DMS114 treated with DMSO at 0.1 percent for 48 hours (cell line): Measurements from ENCODE around the gene ABHD12.

ENCODE experiments used
- DNase-seq: peaks from one replicate; lab custom pipeline; 2025; ENCODE audit not compliant: unreplicated experiment; lab: John Stamatoyannopoulos, UW

Gene ABHD12

DNA sequence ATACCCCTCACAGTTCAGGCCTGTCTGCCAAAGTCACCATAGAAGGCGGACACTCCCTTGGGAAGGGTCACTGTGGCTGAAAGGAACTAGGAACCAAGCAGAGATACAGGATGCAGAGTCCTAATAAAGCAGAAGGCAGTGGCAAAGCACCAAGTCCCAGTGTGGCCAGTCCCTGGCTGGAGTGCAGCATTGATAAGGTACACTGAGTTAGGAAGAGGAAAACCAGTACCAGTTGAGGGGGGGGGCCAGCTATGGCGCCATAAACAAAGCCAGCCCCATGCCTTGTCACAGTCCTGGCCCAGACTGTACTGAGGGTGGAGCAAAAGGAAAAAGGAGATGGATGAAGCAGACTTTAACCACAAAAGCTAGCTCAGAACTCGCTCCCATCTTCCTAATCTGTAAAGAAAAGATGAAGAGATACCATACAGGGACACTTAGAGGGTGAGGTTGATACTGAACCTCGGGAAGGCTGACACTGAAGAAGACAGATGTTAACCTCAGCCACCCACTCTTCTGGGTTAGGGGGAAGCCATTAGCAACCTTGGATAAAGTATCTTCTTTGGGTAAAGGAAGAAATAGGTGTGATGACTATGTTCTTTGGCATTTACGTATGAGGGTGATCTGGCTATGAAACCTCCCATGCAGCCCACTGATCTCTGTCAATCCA, 7.8 kb downstream of the ABHD12 start:
- DNase-seq: no peak

DNA sequence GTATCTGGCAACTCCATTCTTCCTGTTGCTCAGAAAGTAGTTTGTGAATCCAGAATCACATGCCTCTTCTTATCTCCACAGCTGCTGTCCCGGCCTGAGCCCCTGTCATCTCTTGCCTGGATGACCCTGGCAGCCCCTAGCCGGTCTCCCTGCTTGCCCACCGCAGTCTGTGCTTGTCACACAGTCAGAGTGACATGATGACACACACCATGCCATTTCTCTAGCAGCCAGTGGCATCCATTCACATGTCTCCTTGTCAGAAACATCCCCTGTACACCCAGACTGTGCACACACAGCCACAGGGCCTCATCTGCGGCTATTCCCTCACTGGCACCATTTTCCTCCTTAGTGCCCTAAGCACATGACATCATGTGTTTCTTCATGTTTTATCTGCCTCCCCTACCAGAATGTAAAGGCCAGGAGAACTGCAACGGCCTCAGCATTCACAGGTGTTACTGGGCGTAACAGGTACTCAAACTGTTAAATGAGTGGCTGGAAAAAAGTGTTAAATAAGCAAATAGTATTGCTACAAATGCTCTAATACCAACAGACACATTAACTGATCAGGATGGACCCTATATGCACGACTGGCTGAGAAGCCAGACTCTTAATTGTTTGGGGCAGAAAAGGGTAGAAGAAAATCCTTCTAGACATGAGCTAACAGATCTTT, 9.6 kb downstream of the ABHD12 start:
- no peak for DNase-seq

DNA sequence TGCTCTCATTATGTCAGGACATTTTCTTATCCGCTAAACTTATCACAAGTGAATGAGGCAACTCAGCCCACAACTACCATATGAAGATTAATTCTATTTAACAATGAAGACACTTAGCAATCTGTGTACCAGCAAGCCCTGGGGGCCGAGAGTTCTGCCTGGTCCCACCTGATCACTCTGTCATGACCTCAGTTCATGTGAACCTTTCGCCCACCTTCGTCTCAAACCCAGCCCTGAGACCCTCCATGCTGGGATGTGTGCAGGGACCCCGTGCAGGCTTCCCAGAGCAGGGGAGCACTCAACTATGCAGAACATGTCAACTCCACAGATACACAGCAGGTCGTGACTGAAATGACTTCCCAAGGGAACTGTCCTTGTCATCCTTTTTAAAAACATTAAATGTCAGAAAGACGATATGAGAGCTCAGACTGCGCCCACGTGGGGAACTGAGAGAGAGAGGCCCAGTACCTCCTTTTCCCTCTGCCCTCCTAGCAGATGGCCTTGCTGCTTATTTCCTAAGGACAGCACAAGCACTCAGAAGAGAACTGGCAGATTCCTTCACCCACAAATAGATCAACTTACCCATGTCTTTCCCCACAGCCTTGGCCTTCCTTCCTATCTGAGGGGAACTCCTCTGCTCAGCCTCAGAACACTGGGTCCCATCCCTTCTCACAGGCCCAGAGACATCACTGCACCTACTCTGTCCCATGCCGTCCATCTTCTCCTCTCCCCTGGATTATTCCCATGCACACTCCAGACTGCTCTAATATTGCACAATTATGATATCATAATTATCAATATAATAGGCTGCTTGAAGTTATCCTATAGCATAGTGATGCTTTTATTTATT, 11.5 kb downstream of the ABHD12 start:
- DNase-seq: no peak

DNA sequence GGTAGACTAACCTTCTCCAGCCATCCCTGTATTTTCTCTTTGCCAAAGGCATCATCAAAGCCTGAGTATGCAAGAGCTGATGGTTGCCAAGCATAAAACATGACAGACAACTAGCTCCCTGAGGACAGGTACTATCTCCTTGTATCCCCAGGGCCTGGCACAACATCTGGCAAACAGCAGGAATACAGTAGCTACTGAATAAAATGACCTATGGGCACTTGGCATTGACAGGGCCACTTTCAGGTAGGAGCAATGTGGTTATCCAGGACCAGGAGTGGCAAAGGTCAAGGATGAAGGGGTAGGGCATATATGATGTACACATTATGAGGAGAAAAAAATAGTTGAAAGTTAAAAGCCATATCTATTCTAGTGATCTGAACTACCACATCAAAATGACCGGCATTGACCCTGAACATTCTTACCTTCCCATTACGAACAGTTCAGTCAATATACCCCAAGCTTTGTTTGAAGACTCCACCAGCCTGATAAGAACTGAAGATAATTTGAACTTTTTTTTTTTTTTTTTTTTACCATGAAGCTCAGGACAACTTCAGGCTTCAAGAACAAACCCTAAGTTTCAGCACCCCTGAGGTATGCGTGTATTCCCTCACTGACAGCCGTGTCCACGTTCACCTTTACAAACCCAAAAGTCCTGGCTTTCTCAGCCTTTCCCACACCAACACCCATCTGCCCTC, 12.3 kb downstream of the ABHD12 start:
- no peak for DNase-seq

DNA sequence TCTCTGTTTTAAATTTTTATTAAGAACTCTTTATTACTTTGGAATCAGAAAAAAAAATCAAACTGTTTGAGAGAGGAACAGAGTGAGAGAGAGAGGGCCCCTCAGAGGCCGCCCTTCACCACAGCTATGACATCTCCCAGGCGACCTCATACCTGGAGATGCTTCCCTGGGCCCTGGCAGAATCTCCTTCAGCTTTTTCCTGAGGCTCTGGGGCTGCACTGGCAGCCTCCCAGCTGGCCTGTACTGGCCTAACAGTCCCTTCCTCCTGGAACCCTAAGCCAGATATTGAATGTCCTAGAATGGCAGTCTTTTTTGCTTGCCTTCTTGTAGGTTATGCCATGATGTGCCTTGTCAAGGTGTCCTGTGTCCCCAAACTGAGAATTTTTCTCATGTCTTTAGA, 13.7 kb downstream of the ABHD12 start:
- no peak for DNase-seq

DNA sequence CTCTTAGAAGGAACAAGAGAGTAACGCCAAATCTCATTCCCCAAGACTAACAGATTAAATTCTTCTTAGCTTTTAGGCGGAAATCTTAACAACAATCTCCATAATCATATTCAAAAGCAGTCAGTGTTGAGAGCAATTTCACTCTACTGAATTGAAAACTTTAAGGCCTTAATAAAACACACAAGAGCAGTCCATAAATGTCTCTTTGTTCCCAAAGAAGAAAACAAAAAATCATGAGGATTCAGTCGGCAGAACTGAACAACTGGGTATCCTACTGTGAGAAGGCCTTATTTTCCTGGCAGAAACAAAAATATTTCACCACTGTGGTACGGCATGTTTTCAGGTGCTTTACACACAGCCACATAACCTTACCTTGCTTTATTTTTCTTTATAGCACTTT, 14.4 kb downstream of the ABHD12 start:
- DNase-seq: no peak

DNA sequence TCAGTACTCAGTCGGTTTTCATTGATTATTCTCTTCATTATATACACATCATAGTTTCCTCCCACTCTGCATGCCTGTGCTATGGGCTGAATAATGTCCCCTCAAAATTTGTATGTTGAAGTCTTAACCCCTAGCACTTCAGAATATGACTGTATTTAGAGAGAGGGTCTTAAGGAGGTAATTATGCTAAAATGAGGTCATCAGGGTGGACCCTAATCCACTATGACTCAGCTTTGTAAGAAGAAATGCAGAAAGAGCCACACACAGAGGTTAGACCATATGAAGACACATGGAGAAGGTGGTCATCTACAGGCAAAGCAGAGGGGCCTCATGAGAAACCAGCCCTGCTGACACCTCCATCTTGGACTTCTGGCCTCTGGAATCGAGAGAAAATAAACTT, 15.8 kb downstream of the ABHD12 start:
- DNase-seq: no peak

DNA sequence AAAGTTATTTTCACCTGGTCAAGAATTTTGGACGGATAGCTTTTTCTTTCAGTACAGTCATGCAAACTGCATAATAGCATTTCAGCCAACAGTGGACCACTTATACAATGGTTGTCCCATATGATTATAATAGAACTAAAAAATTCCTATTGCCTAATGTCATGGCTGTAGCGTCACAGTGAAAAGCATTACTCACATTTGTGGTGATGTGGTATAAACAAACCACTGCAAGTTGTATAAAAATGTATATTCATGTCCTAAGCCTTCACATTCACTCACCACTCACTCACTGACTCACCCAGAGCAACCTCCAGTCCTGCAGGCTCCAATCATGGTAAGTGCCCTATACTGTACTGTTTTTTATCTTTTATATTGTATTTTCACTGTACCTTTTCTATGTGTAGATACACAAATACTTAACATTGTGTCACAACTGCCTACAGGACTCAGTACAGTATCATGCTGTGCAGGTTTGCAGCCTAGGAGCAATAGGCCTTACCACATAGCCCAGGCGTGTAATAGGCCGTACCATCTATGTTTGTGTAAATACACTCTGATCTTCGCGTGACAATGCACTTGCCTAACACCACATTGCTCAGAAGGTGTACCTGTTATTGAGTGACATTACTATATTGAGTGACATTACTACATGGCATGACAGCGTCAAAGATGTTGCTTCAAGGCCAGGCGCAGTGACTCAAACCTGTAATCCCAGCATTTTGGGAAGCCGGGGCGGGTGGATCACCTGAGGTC, 17.9 kb downstream of the ABHD12 start:
- DNase-seq: no peak

DNA sequence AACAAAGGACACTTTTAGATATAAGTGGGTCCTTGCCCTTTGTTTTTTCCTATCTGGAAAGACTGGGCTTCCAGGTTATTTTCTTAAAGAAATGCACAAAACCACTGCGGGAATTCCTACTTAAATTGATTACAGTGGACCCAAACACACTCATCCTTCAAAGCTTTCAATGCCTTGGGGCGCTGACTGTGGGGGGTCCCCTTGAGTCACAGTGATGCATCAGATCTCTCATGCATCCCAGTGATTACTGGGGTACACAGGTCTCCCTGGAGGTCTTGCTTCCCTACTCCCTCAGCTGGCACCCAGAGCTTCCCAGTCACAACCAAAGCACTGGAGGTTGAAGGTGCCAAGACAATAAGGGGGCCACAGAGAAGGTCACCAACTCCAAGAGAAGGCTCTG, 20.7 kb downstream of the ABHD12 start:
- DNase-seq: no peak

DNA sequence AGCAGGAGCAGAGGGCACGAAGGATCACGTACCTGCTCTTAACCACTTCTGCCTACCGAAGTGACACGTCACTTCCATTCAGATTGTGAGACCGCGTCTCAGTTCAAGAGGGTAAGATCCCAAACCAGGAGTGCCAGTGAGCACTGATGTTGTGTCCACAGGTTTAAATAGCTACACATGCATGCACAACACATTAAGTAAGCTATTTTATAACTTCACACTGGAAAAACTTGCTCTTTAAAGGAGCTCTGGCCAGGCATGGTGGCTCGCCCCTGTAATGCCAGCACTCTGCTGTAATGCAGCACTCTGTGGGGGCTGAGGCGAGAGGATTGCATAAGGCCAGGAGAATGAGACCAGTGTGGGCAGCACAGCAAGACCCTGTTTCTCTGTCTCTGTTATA, 21.1 kb downstream of the ABHD12 start:
- DNase-seq: no peak

DNA sequence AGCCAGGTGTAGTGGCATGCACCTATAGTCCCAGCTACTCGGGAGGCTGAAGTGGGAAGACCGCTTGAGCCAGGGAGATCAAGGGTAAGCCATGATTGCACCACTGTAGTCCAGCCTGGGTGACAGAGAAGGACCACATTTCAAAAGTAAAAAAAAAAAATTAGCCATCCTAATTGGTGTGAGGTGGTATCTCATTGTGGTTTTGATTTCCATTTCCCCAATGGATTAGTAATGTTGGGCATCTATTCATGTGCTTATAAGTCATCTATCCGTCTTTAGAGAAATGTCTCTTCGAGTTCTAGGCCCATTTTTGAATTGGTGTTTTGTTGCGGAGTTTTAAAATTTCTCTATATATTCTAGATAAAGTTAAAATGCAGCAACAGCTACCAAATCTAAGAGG, 21.7 kb downstream of the ABHD12 start:
- DNase-seq: no peak

DNA sequence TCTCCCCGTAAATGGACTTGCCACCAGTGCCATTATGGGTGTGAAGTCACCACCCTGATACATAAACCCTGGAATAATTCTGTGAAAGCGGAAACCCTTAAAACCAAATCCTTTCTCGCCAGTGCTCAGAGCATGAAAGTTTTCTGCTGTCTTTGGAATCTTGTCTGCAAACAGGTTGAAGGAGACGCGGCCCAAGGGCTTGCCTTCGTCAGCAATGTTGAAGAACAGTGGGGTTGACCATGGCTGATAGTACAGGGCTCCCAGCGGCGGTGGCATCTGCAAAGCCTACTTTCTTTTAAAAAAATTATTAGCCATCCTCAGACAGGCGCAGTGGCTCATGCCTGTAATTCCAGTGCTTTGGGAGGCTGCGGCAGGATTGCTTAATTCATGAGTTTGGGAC, 22.1 kb downstream of the ABHD12 start:
- no peak for DNase-seq

DNA sequence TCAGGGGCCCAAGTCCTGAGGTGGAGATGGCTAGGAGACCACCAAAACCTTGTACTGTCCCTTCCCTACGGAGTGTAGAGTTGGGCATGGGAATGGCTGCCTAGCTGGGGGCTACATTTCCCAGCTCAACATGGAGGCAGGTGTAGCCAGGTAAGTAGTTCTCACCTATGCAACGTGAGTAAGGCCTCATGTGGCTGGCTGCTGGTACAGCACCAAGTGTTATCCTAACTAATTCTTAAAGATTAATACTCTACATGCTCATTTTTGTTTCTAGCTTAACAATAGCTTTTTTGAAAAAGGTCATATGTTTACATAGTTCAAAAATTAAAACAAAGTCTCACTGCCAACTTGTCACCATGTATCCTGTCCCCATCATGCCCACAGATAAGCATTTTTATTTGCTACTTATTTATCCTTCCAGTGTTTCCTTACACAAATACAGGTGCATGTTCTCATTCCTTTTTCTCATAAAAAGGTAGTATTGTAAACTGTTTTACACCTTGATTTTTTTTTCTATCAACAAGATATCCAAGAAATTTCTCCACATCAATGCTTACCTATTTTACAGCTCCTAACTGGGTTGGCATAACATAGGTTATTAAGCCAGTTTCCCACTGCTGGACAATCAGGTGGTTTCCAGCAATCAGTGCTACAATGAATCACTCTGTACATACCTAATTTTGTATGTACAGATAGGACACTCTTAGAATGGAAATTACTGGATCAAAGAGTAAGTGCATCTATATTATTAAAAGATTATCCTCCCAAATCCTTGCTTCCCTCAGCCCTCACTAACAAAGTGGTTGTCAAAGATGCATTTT, 25.5 kb downstream of the ABHD12 start:
- no peak for DNase-seq

DNA sequence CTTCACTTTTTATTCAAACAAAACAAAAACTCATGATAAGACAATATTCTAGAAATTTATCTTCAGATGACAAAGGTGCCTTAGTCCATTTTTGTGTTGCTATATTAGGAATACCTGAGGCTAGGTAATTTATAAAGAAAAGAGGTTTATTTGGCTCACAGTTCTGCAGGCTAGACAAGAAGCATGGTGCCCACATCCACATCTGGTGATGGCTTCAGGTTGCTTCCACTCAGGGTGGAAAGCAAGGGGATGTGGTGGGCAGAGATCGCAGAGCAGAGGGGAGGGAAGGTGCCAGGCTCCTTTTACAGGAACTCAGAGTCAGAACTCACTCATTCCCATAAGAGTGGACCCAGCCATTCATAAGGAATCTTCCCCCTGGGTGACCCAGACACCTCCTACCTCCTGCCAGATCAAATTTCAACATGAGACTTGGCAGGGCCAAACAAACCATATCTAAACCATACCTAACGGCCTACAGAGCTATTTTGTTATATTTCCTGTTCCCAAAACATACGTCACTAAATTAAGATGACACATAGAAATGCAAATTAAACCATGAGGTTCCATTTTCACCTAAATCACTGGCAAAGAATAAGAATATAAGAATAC, 26.4 kb downstream of the ABHD12 start:
- no peak for DNase-seq

DNA sequence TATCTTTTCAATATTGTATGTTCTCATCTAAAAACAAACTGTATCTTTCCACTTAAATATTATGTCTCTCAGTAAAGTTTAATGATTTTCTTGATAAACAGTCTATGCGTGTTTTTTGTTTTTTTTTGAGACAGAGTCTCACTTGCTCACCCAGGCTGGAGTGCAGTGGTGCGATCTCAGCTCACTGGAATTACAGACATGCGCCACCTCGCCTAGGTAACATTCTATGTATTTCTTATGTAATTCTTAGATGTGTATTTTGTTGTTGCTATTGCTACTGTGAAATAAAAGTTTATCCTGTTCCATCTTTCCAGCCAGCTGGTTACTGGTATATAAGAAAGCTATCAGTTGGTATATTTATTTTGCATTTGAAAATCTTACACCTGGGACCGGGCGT, 29.4 kb downstream of the ABHD12 start:
- no peak for DNase-seq

DNA sequence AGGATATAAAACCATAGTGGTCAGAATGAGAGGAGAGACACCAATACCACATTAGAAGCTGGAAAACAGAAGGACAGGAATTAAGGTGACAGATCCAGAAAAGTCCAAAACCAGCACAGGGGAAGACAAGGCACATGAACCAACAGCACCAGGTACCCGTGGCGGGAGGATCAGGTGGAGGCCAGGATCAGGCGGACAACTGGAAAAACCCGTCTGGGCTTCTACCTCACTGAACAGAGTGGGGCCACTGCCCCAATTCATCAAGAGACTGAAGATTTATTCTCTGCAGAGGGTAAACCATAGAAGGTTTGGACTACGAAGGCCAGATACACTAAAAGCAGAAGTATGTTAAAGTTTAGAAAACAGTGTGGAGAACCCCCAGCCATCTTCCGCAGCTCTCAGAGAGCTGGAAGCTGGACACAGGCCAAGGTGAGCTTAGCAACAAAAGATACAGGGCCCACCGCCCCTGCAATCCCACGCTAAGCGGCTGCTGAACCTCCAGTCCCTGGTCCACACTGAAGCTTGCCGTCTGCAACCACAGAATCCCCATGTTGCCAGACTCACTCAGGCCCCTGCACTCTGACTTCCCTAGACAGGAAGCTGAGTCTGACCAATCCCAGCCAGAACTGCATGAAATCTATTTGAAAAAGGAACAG, 29.9 kb downstream of the ABHD12 start:
- no peak for DNase-seq

DNA sequence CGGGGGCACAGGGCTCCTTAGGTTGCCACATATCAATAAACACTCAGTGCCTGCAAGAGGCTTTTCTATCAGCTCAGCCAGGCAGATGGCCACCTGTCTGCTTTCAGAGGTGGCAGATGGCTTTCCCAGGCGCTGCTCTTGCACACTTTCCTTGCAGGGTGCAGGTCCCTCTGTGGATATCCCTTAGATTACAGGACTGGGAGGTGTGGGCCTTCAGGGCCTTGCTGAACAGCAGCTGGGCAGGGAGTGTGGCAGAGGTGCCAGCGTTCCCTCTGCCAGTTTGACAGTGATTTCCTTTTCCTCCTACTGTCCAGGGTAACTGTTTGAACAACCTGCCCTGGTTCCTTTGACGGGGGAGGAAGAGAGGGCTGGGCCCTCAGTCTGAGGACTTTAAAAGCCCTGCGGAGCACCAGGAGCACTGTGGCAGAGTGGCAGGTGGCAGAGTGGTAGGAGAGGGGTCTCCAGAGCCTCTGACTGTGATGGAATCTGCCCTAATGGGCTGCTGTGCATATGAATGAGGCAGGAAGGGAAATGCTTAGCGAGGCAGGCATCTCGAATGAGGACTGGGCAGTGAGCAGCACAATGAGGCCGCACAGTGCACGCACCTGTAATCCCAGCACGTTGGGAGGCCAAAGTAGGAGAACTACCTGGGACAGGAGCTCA, 34.2 kb downstream of the ABHD12 start:
- no peak for DNase-seq

DNA sequence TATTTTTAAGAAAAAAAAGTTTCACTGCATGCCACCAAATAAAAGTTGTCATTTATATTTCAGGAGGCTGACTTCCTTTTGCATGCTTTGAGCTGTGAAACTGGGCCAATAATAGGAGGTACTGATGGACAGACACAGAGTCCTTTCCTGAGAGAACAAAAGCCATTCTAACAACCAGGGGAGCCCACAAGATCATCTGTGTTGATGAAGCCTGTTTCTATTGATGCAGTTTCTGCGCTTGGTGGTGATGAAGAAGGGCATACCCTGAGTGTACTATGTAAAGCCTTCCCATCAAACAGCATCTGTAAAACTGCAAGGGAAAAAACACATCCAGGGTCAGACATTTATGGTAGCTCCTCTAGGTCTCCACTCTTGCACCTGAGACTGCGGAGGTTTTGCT, 34.8 kb downstream of the ABHD12 start:
- no peak for DNase-seq
